ENCODE measurements around the gene KRT78. TPM values are rescaled to one million over a fixed set of nuclear protein-coding genes. Genes with fewer than 3 reads are reported as not detected.
"Not testable (repeated sequence)": the region's sequence is repeated elsewhere in the genome, so short reads cannot be mapped to it uniquely, and the experiment has no call there.

The KRT78 gene
- total RNA-seq, 1 donor from 2014 or later, result 89.1 TPM

GRCh38 chr12:52892207-52892852, 43.5 kb upstream of the KRT78 start:
- TF ChIP-seq CTCF (IDR thresholded peaks at IDR 0.05) (no peak), POLR2AphosphoS5 (IDR thresholded peaks at IDR 0.05; ENCODE audit: insufficient read depth in 1 of 2, low read depth in 1 of 2) (no peak)
- no peaks in the 10 kb centered on the region for H3K4me1 ChIP-seq
- DNase-seq (ENCODE audit: extremely low spot score in 2 of 2), result no peak
- no peaks in the 10 kb centered on the region for H3K9me3 ChIP-seq
- no peak overlapping the region for H3K4me3 ChIP-seq
- H3K27me3 ChIP-seq, result no peaks in the 10 kb centered on the region
- intact Hi-C loops (cut with DNase I), result no loop called here
- no peak overlapping the region for H3K27ac ChIP-seq
- H3K36me3 ChIP-seq, result no peaks in the 10 kb centered on the region

GRCh38 chr12:52891044-52891443, 42.2 kb upstream of the KRT78 start:
- intact Hi-C loops (cut with DNase I), result no loop called here
- DNase-seq (ENCODE audit: extremely low spot score in 2 of 2), result no peak
- H3K27ac ChIP-seq, result no peak overlapping the region

GRCh38 chr12:52890417-52890816, 41.6 kb upstream of the KRT78 start:
- no peak for TF ChIP-seq POLR2AphosphoS5 (IDR thresholded peaks at IDR 0.05; ENCODE audit: insufficient read depth in 1 of 2, low read depth in 1 of 2)
- TF ChIP-seq POLR2A (IDR thresholded peaks at IDR 0.05), result no peak
- no peak for TF ChIP-seq CTCF (IDR thresholded peaks at IDR 0.05)
- H3K9me3 ChIP-seq, result no peaks in the 10 kb centered on the region
- intact Hi-C loops (cut with DNase I), result no loop called here
- no peaks in the 10 kb centered on the region for H3K4me1 ChIP-seq
- no peaks in the 10 kb centered on the region for H3K36me3 ChIP-seq
- no peak overlapping the region for H3K27ac ChIP-seq
- no peak overlapping the region for H3K4me3 ChIP-seq
- no peak for DNase-seq (ENCODE audit: extremely low spot score in 2 of 2)
- no peaks in the 10 kb centered on the region for H3K27me3 ChIP-seq

More at GRCh38 chr12:52891044-52891443, 42.2 kb upstream of the KRT78 start:
- no peak overlapping the region for H3K4me3 ChIP-seq
- no peaks in the 10 kb centered on the region for H3K4me1 ChIP-seq
- TF ChIP-seq CTCF (IDR thresholded peaks at IDR 0.05) (no peak), POLR2A (IDR thresholded peaks at IDR 0.05) (no peak), POLR2AphosphoS5 (IDR thresholded peaks at IDR 0.05; ENCODE audit: insufficient read depth in 1 of 2, low read depth in 1 of 2) (no peak)
- no peaks in the 10 kb centered on the region for H3K36me3 ChIP-seq
- no peaks in the 10 kb centered on the region for H3K27me3 ChIP-seq
- no peaks in the 10 kb centered on the region for H3K9me3 ChIP-seq

- no peaks in the 10 kb centered on the region for H3K27me3 ChIP-seq
- intact Hi-C loops (cut with DNase I), result loop anchor here (5.0 kb wide), 2 partner anchors 98 to 727 kb away; no protein-coding TSS in a partner anchor
- no peak for DNase-seq (ENCODE audit: extremely low spot score in 2 of 2)
- H3K27ac ChIP-seq, result no peak overlapping the region
- no peak overlapping the region for H3K4me3 ChIP-seq
- no peaks in the 10 kb centered on the region for H3K36me3 ChIP-seq
- H3K4me1 ChIP-seq, result peaks cover 6% of the 10 kb centered on the region
- no peaks in the 10 kb centered on the region for H3K9me3 ChIP-seq
- no peak for TF ChIP-seq POLR2AphosphoS5 (IDR thresholded peaks at IDR 0.05; ENCODE audit: insufficient read depth in 1 of 2, low read depth in 1 of 2)
- TF ChIP-seq CTCF (IDR thresholded peaks at IDR 0.05), result peak; percentile 89 to 94 (median 94)
- TF ChIP-seq POLR2A (IDR thresholded peaks at IDR 0.05), result no peak
Measured at GRCh38 chr12:52884526-52885293, 35.9 kb upstream of the KRT78 start.

- H3K27ac ChIP-seq; H3K9me3 ChIP-seq; DNase-seq (ENCODE audit: extremely low spot score in 2 of 2); H3K27me3 ChIP-seq; intact Hi-C loops (cut with DNase I); H3K4me3 ChIP-seq; H3K36me3 ChIP-seq: not testable (repeated sequence)
- peaks cover 37% of the 10 kb centered on the region for H3K4me1 ChIP-seq
Measured at GRCh38 chr12:52880499-52880898, 31.7 kb upstream of the KRT78 start.

Measured in vagina (tissue), 2 donors.